Astrocyte (in vitro differentiated cells and primary cell): ENCODE measurements around the gene TNFSF8. TPM values are rescaled to one million over a fixed set of nuclear protein-coding genes. Genes with fewer than 3 reads are reported as not detected.

Experiments
- DNase-seq: peaks from one replicate; pipeline ENCODE4 v3.0.0-alpha.2; 2010; ENCODE audit warnings: low read depth
- FAIRE-seq: peaks from 2 replicates; lab custom pipeline; 2011; peaks lifted over from hg19 to GRCh38; lab: Jason Lieb, UNC
- H2AFZ ChIP-seq: 2 replicates; pipeline ENCODE4 v1.6.0; 2012; ENCODE audit warnings: low read depth, low read length, inconsistent platforms
- H3K27ac ChIP-seq: 2 replicates; pipeline ENCODE4 v1.5.1; 2011; ENCODE audit warnings: low read depth, low read length, inconsistent platforms
- H3K27me3 ChIP-seq: 2 replicates; pipeline ENCODE4 v1.6.0; 2011; ENCODE audit warnings: low read length, inconsistent platforms; ENCODE audit not compliant: insufficient read depth
- H3K36me3 ChIP-seq: 2 replicates; pipeline ENCODE4 v1.5.1; 2011; ENCODE audit warnings: low read length, inconsistent platforms; ENCODE audit not compliant: insufficient read depth
- H3K4me1 ChIP-seq: 2 replicates; pipeline ENCODE4 v1.5.1; 2011; ENCODE audit warnings: low read length, inconsistent platforms; ENCODE audit not compliant: insufficient read depth
- H3K4me2 ChIP-seq: 2 replicates; pipeline ENCODE4 v1.6.0; 2012; ENCODE audit warnings: low read length, inconsistent platforms
- H3K4me3 ChIP-seq: 2 replicates; pipeline ENCODE4 v1.5.1; 2011; ENCODE audit warnings: low read depth, mild to moderate bottlenecking, low read length, inconsistent platforms; ENCODE audit not compliant: insufficient read depth
- H3K79me2 ChIP-seq: 2 replicates; pipeline ENCODE4 v1.6.0; 2012; ENCODE audit warnings: mild to moderate bottlenecking, low read length, inconsistent platforms; ENCODE audit not compliant: insufficient read depth
- H3K9ac ChIP-seq: 2 replicates; pipeline ENCODE4 v1.6.0; 2012; ENCODE audit warnings: mild to moderate bottlenecking, low read length, inconsistent platforms
- H3K9me3 ChIP-seq: 2 replicates; pipeline ENCODE4 v1.5.1; 2012; ENCODE audit warnings: low read depth, mild to moderate bottlenecking, low read length, inconsistent platforms; ENCODE audit not compliant: insufficient read depth
- H4K20me1 ChIP-seq: 2 replicates; pipeline ENCODE4 v1.6.0; 2012; ENCODE audit warnings: low read length, inconsistent platforms; ENCODE audit not compliant: insufficient read depth
- H3K27ac Mint-ChIP-seq: one replicate; pipeline ENCODE4 v1.8.0; 2021; ENCODE audit warnings: mild to moderate bottlenecking, mixed read lengths; ENCODE audit not compliant: unreplicated experiment
- H3K27me3 Mint-ChIP-seq: one replicate; pipeline ENCODE4 v1.8.0; 2021; ENCODE audit warnings: low read depth, mixed read lengths; ENCODE audit not compliant: unreplicated experiment
- H3K36me3 Mint-ChIP-seq: one replicate; pipeline ENCODE4 v1.8.0; 2021; ENCODE audit warnings: low read depth, mixed read lengths; ENCODE audit not compliant: unreplicated experiment
- H3K4me1 Mint-ChIP-seq: one replicate; pipeline ENCODE4 v1.8.0; 2021; ENCODE audit warnings: low read depth, mixed read lengths; ENCODE audit not compliant: unreplicated experiment
- H3K4me3 Mint-ChIP-seq: one replicate; pipeline ENCODE4 v1.8.0; 2021; ENCODE audit warnings: mild to moderate bottlenecking, moderate library complexity, mixed read lengths; ENCODE audit not compliant: unreplicated experiment
- H3K9me3 Mint-ChIP-seq: one replicate; pipeline ENCODE4 v1.8.0; 2021; ENCODE audit warnings: mild to moderate bottlenecking, mixed read lengths; ENCODE audit not compliant: unreplicated experiment
- CTCF ChIP-seq: IDR thresholded peaks from 2 replicates; pipeline ENCODE4 v1.5.1; 2011; ENCODE audit warnings: low read depth, mild to moderate bottlenecking, inconsistent platforms, low read length, moderate library complexity; ENCODE audit not compliant: insufficient read depth
- EZH2 ChIP-seq: IDR thresholded peaks from 2 replicates; pipeline ENCODE4 v1.6.1; 2012; ENCODE audit warnings: mild to moderate bottlenecking, low read length, inconsistent platforms; ENCODE audit not compliant: insufficient read depth
- total RNA-seq: library from RNA; stranded (reverse); gene quantifications from 2 replicates; pipeline ENCODE4 v1.2.1, GENCODE V29; 2021

Gene TNFSF8
- total RNA-seq, 1 donor from 2014 or later: not detected

GRCh38 chr9:114855488-114855887 lies 74.9 kb downstream of the TNFSF8 start:
- Mint-ChIP-seq H3K4me3 (no peak overlapping the region), H3K4me1 (peaks cover 17% of the 10 kb centered on the region), H3K9me3 (no peaks in the 10 kb centered on the region), H3K27me3 (peaks cover 2% of the 10 kb centered on the region), H3K27ac (no peak overlapping the region), H3K36me3 (no peaks in the 10 kb centered on the region)
- H3K4me3 ChIP-seq: no peak overlapping the region
- FAIRE-seq (peak; percentile 65), DNase-seq (peak; percentile 20)
- TF ChIP-seq EZH2: no peak
- no peak for TF ChIP-seq CTCF
- no peaks in the 10 kb centered on the region for H4K20me1 ChIP-seq
- no peak overlapping the region for H3K27ac ChIP-seq
- H3K4me2 ChIP-seq: no peak overlapping the region
- H3K27me3 ChIP-seq: no peaks in the 10 kb centered on the region
- H3K9me3 ChIP-seq: no peaks in the 10 kb centered on the region
- no peak overlapping the region for H3K9ac ChIP-seq
- no peaks in the 10 kb centered on the region for H3K4me1 ChIP-seq
- H3K79me2 ChIP-seq: no peaks in the 10 kb centered on the region
- H3K36me3 ChIP-seq: no peaks in the 10 kb centered on the region
- no peak overlapping the region for H2AFZ ChIP-seq

- Histone ChIP-seq H3K27ac (no peak overlapping the region), H3K9ac (no peak overlapping the region), H3K4me2 (no peak overlapping the region), H3K4me3 (no peak overlapping the region), H4K20me1 (no peaks in the 10 kb centered on the region), H2AFZ (no peak overlapping the region), H3K4me1 (no peaks in the 10 kb centered on the region), H3K9me3 (no peaks in the 10 kb centered on the region), H3K79me2 (no peaks in the 10 kb centered on the region), H3K36me3 (no peaks in the 10 kb centered on the region), H3K27me3 (no peaks in the 10 kb centered on the region)
- Mint-ChIP-seq H3K27me3 (no peaks in the 10 kb centered on the region), H3K9me3 (no peaks in the 10 kb centered on the region), H3K4me3 (no peak overlapping the region), H3K4me1 (peaks cover 17% of the 10 kb centered on the region), H3K27ac (no peak overlapping the region), H3K36me3 (no peaks in the 10 kb centered on the region)
- DNase-seq (no peak), FAIRE-seq (no peak)
- TF ChIP-seq EZH2 (no peak), CTCF (no peak)
Measured at GRCh38 chr9:114854736-114855355, 75.5 kb downstream of the TNFSF8 start.

- Mint-ChIP-seq H3K27me3 (no peaks in the 10 kb centered on the region), H3K4me3 (no peak overlapping the region), H3K27ac (no peak overlapping the region), H3K36me3 (no peaks in the 10 kb centered on the region), H3K4me1 (peaks cover 17% of the 10 kb centered on the region), H3K9me3 (no peaks in the 10 kb centered on the region)
- no peak overlapping the region for H3K27ac ChIP-seq
- DNase-seq: no peak
- no peaks in the 10 kb centered on the region for H3K79me2 ChIP-seq
- no peak overlapping the region for H3K9ac ChIP-seq
- no peak overlapping the region for H3K4me2 ChIP-seq
- no peaks in the 10 kb centered on the region for H3K9me3 ChIP-seq
- no peaks in the 10 kb centered on the region for H4K20me1 ChIP-seq
- no peak overlapping the region for H2AFZ ChIP-seq
- no peaks in the 10 kb centered on the region for H3K27me3 ChIP-seq
- FAIRE-seq: no peak
- no peaks in the 10 kb centered on the region for H3K36me3 ChIP-seq
- TF ChIP-seq CTCF: no peak
- TF ChIP-seq EZH2: no peak
- H3K4me1 ChIP-seq: no peaks in the 10 kb centered on the region
- H3K4me3 ChIP-seq: no peak overlapping the region
Measured at GRCh38 chr9:114853071-114853855, 77.1 kb downstream of the TNFSF8 start.
